ENCODE data around the gene SMIM12.

The SMIM12 gene

GRCh38 chr1:34859446-34860200 lies at the start of gene SMIM12:
SMIM12 (minus strand) TSS chr1:34859749; CDS start chr1:34855977, 3,772 bp downstream.
- in situ Hi-C loops (cut with MboI; ENCODE audit: low sequenced_read_pairs): no loop called here

GRCh38 chr1:34908369-34908768 lies 48.8 kb upstream of the SMIM12 start:
- in situ Hi-C loops (cut with MboI; ENCODE audit: low sequenced_read_pairs): no loop called here

GRCh38 chr1:34907487-34908090 lies 48.0 kb upstream of the SMIM12 start:
- in situ Hi-C loops (cut with MboI; ENCODE audit: low sequenced_read_pairs): no loop called here

GRCh38 chr1:34906756-34907155 lies 47.2 kb upstream of the SMIM12 start:
- in situ Hi-C loops (cut with MboI; ENCODE audit: low sequenced_read_pairs): no loop called here

GRCh38 chr1:34906222-34906621 lies 46.7 kb upstream of the SMIM12 start:
- in situ Hi-C loops (cut with MboI; ENCODE audit: low sequenced_read_pairs): no loop called here

- in situ Hi-C loops (cut with MboI; ENCODE audit: low sequenced_read_pairs): no loop called here
Observed at GRCh38 chr1:34905098-34905459, 45.5 kb upstream of the SMIM12 start.

GRCh38 chr1:34904236-34905097 lies 44.9 kb upstream of the SMIM12 start:
- in situ Hi-C loops (cut with MboI; ENCODE audit: low sequenced_read_pairs): no loop called here

- in situ Hi-C loops (cut with MboI; ENCODE audit: low sequenced_read_pairs): no loop called here
Observed at GRCh38 chr1:34901919-34902318, 42.4 kb upstream of the SMIM12 start.

- in situ Hi-C loops (cut with MboI; ENCODE audit: low sequenced_read_pairs): no loop called here
Observed at GRCh38 chr1:34900775-34901502, 41.4 kb upstream of the SMIM12 start.

- in situ Hi-C loops (cut with MboI; ENCODE audit: low sequenced_read_pairs): no loop called here
Observed at GRCh38 chr1:34899906-34900305, 40.4 kb upstream of the SMIM12 start.

- in situ Hi-C loops (cut with MboI; ENCODE audit: low sequenced_read_pairs): no loop called here
Observed at GRCh38 chr1:34899471-34899870, 39.9 kb upstream of the SMIM12 start.

- in situ Hi-C loops (cut with MboI; ENCODE audit: low sequenced_read_pairs): no loop called here
Observed at GRCh38 chr1:34898330-34898761, 38.8 kb upstream of the SMIM12 start.

GRCh38 chr1:34896612-34897011 lies 37.1 kb upstream of the SMIM12 start:
- in situ Hi-C loops (cut with MboI; ENCODE audit: low sequenced_read_pairs): no loop called here

GRCh38 chr1:34889705-34890104 lies 30.2 kb upstream of the SMIM12 start:
- in situ Hi-C loops (cut with MboI; ENCODE audit: low sequenced_read_pairs): no loop called here

GRCh38 chr1:34887593-34887992 lies 28.0 kb upstream of the SMIM12 start:
- in situ Hi-C loops (cut with MboI; ENCODE audit: low sequenced_read_pairs): no loop called here

GRCh38 chr1:34885405-34886247 lies 26.1 kb upstream of the SMIM12 start:
- in situ Hi-C loops (cut with MboI; ENCODE audit: low sequenced_read_pairs): no loop called here

GRCh38 chr1:34884961-34885360 lies 25.4 kb upstream of the SMIM12 start:
- in situ Hi-C loops (cut with MboI; ENCODE audit: low sequenced_read_pairs): no loop called here

- in situ Hi-C loops (cut with MboI; ENCODE audit: low sequenced_read_pairs): no loop called here
Observed at GRCh38 chr1:34884536-34884935, 25.0 kb upstream of the SMIM12 start.

GRCh38 chr1:34879230-34879629 lies 19.7 kb upstream of the SMIM12 start:
- in situ Hi-C loops (cut with MboI; ENCODE audit: low sequenced_read_pairs): no loop called here

- in situ Hi-C loops (cut with MboI; ENCODE audit: low sequenced_read_pairs): no loop called here
Observed at GRCh38 chr1:34876406-34876805, 16.9 kb upstream of the SMIM12 start.
